Esophagus muscularis mucosa (tissue), 3 donors: ENCODE results near the gene LMNTD2.

Experiments
- CTCF ChIP-seq, 3 experiments: fragments of 200-600 bp in 2 of 3; fragments of 450-650 bp in 1 of 3; sonication (generic) in 2 of 3; IDR thresholded peaks; one replicate each; pipeline ENCODE4 v1.5.1; 2017 to 2019; ENCODE audit warnings: antibody characterized with exemption in 3 of 3, mild to moderate bottlenecking in 2 of 3, moderate library complexity in 1 of 3
- POLR2A ChIP-seq: fragments of 450-650 bp; IDR thresholded peaks from one replicate; pipeline ENCODE4 v1.6.1; 2017; ENCODE audit warnings: antibody characterized with exemption, moderate library complexity, mild to moderate bottlenecking, low read depth

GRCh38 chr11:609341-609811 is 48.8 kb upstream of the LMNTD2 start:
- TF ChIP-seq CTCF (IDR thresholded peaks at IDR 0.05) (no peak), POLR2A (no peak)
